ENCODE results near the gene NPIPB2. TPM values are rescaled to one million over a fixed set of nuclear protein-coding genes. Genes with fewer than 3 reads are reported as not detected.

Gene NPIPB2
- total and polyA plus RNA-seq, 2 of the 13 experiments (the other 11 are each of a cell fraction or from before 2014, with no cell fraction given), result 1.8 to 4.1 TPM

- TF ChIP-seq SYNCRIP (IDR thresholded peaks at IDR 0.05; ENCODE audit: insufficient read depth, low read depth, low read length) (no peak), ZNF710 (CRISPR knock-in tag; IDR thresholded peaks at IDR 0.05; ENCODE audit: borderline replicate concordance) (no peak), KAT8 (CRISPR knock-in tag; IDR thresholded peaks at IDR 0.05) (no peak), ZNF30 (CRISPR knock-in tag; IDR thresholded peaks at IDR 0.05) (no peak), KLF6 (CRISPR knock-in tag; IDR thresholded peaks at IDR 0.05) (no peak), NAIF1 (CRISPR knock-in tag; IDR thresholded peaks at IDR 0.05; ENCODE audit: borderline replicate concordance) (no peak; the same call in 1 of the 2 replicates), CREB3 (CRISPR knock-in tag; IDR thresholded peaks at IDR 0.05) (no peak), IKZF5 (CRISPR knock-in tag; IDR thresholded peaks at IDR 0.05) (no peak), ZNF446 (CRISPR knock-in tag; IDR thresholded peaks at IDR 0.05) (no peak), ZFP36L1 (CRISPR knock-in tag; IDR thresholded peaks at IDR 0.05) (no peak), ZNF143 (CRISPR knock-in tag; IDR thresholded peaks at IDR 0.05) (no peak), REL (CRISPR knock-in tag; conservative IDR thresholded peaks at IDR 0.05) (no peak), SNAI1 (CRISPR knock-in tag; IDR thresholded peaks at IDR 0.05; ENCODE audit: borderline replicate concordance) (no peak), CCAR2 (optimal IDR thresholded peaks at IDR 0.05; ENCODE audit: low read depth, low read length) (no peak), TIGD3 (CRISPR knock-in tag; IDR thresholded peaks at IDR 0.05; ENCODE audit: borderline replicate concordance) (no peak), FOXO4 (CRISPR knock-in tag; conservative IDR thresholded peaks at IDR 0.05) (no peak), NCOA5 (CRISPR knock-in tag; IDR thresholded peaks at IDR 0.05) (no peak), MEF2D (CRISPR knock-in tag; IDR thresholded peaks at IDR 0.05) (no peak), ZBTB46 (CRISPR knock-in tag; IDR thresholded peaks at IDR 0.05; ENCODE audit: borderline replicate concordance) (no peak)
Observed at GRCh38 chr16:11916524-11917285, 25.1 kb downstream of the NPIPB2 start (continued).
